Mucosa of stomach (tissue), 1 donor: ENCODE data around the gene CD74.

Experiments
- H3K27me3 ChIP-seq: one replicate; pipeline ENCODE4 v1.7.0; 2013; ENCODE audit warnings: mild to moderate bottlenecking, low read length; ENCODE audit not compliant: control insufficient read depth, insufficient read depth
- H3K36me3 ChIP-seq: one replicate; pipeline ENCODE4 v1.7.0; 2013; ENCODE audit warnings: low read length; ENCODE audit not compliant: control insufficient read depth, insufficient read depth
- H3K4me1 ChIP-seq: one replicate; pipeline ENCODE4 v1.7.0; 2013; ENCODE audit warnings: mild to moderate bottlenecking, low read length; ENCODE audit not compliant: control insufficient read depth, insufficient read depth
- H3K4me3 ChIP-seq: one replicate; pipeline ENCODE4 v1.7.0; 2013; ENCODE audit warnings: low read length
- H3K9ac ChIP-seq: one replicate; pipeline ENCODE4 v1.7.0; 2013; ENCODE audit warnings: mild to moderate bottlenecking, low read length, moderate library complexity
- H3K9me3 ChIP-seq: one replicate; pipeline ENCODE4 v1.7.0; 2013; ENCODE audit warnings: mild to moderate bottlenecking, low read length, moderate library complexity; ENCODE audit not compliant: control insufficient read depth
- donor health status: Pancreatic carcinoma.

The CD74 gene

DNA sequence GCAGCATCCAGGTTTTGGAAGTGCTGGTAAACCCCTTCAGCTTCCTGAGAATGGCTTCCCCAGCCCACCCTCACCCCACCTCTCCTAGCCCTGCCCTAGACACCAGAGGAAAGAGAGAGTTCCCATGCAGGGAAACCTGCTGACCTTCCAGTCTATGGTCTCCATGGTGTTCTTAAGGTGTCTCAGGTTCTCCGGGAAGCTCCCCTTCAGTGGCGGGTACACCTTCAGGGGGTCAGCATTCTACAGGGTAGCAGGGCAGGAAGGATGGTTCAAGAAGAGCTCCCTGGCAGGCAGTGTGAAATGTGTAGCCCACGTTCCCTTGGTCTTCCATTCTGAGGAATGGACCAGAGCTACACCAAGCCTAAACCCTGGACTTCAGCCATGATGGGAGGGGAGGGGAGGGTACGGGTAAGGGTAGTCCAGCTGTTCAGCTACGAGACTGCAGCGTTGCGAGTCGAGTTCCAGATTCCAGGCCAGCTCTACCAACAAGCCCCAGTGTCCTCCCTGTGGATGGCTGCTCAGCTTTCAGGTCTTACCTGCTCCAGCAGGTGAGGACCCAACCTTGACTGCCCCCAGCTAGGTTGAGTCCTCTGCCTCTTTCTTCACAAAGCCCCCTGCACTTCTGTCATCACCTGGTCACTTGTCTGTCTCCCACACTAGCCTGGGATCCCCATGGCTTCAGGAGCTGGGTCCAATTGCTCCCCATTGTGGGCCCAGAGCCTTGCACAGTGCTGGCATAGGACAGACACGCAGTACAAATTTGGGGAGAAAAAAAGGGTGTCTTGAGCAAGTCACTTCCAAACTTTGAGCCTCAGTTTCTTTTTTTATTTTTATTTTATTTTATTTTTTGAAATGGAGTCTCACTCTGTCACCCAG lies 7.5 kb downstream of the CD74 start:
- Histone ChIP-seq H3K4me1 (peaks cover 6% of the 10 kb centered on the region), H3K4me3 (no peak overlapping the region), H3K36me3 (peaks cover 9% of the 10 kb centered on the region), H3K27me3 (no peaks in the 10 kb centered on the region), H3K9ac (no peak overlapping the region), H3K9me3 (no peaks in the 10 kb centered on the region)

- H3K9ac ChIP-seq = no peak overlapping the region
- H3K36me3 ChIP-seq = peaks cover 10% of the 10 kb centered on the region
- no peaks in the 10 kb centered on the region for H3K9me3 ChIP-seq
- peaks cover 3% of the 10 kb centered on the region for H3K4me1 ChIP-seq
- no peak overlapping the region for H3K4me3 ChIP-seq
- H3K27me3 ChIP-seq = no peaks in the 10 kb centered on the region
Measured at GRCh38 chr5:150404535-150404934, 8.2 kb downstream of the CD74 start.

DNA sequence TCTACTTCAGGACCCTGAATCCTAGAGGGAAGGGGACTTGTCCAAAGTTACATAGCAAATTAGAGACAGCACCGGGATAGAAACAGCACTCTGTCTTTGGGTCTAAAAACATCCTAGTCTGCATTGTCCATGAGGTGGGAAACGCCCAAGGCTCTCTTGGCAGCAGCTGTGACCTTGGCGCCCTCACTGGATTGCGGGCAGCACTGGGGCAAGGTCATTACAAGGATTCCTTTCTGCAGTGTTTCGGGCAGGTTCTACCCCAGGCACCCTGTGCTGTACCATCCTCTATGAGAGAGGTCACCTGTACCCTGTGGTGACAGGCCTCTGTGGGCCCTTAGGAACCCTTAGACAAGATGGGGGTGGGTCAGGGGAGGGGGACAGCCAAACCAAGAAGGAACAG lies 8.6 kb downstream of the CD74 start:
- H3K36me3 ChIP-seq = peaks cover 14% of the 10 kb centered on the region

GRCh38 chr5:150402901-150403342 lies 9.8 kb downstream of the CD74 start:
- Histone ChIP-seq H3K9ac (no peak overlapping the region), H3K36me3 (peaks cover 20% of the 10 kb centered on the region)

More for the DNA sequence above, 8.6 kb downstream of the CD74 start:
- Histone ChIP-seq H3K4me3 (no peak overlapping the region), H3K9ac (no peak overlapping the region), H3K4me1 (peaks cover 3% of the 10 kb centered on the region), H3K27me3 (no peaks in the 10 kb centered on the region), H3K9me3 (no peaks in the 10 kb centered on the region)

GRCh38 chr5:150402229-150402773 lies 10.4 kb downstream of the CD74 start:
- H3K9ac ChIP-seq = no peak overlapping the region
- H3K27me3 ChIP-seq = no peaks in the 10 kb centered on the region
- no peak overlapping the region for H3K4me3 ChIP-seq
- H3K4me1 ChIP-seq = no peaks in the 10 kb centered on the region
- peaks cover 20% of the 10 kb centered on the region for H3K36me3 ChIP-seq
- no peaks in the 10 kb centered on the region for H3K9me3 ChIP-seq

More at GRCh38 chr5:150402901-150403342, 9.8 kb downstream of the CD74 start:
- Histone ChIP-seq H3K9me3 (no peaks in the 10 kb centered on the region), H3K4me3 (no peak overlapping the region), H3K27me3 (no peaks in the 10 kb centered on the region), H3K4me1 (peaks cover under 1% of the 10 kb centered on the region)

DNA sequence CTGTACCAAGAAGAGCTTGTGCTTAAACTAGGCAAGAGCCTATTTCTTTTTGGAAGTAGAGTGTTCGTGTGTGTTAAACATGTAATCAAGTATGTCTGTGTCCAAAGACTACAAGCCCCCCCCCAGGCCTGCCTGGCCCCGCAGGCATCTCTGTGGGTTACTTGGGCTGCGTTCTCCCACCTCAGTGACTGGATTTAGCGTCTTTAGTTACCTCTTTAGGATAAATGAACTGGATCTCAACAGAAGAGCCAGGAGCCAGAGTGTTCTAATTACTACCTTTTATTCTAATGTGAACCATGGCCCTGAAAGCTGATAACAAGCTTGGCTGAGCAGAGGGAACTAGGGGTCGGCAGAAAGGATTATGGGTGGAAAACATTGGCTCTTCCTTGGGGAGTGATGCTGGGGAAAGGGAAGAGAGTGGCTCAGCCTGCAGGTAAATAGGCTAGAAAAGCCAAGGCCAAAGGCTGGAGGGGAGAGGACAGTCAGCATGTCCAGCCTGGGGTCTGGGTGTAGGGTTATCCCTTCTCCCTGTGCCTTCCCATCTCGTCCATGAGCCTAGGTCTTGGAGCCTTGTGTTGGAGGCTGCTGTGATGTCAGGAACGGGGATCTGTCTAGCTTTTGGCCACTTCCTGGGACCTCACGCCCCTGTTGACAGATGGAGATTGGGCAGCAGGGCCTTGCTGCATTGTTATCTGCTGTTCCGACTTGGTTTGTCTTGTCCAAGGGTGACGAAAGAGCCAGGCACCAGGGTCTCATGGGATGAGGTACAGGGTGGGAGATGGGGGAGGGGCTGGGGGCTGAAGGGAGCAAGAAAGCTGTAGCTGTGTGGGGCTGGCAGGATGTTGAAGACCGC lies 11.1 kb downstream of the CD74 start:
- peaks cover 20% of the 10 kb centered on the region for H3K36me3 ChIP-seq
- H3K9me3 ChIP-seq = no peaks in the 10 kb centered on the region
- no peak overlapping the region for H3K9ac ChIP-seq
- no peak overlapping the region for H3K4me3 ChIP-seq
- H3K27me3 ChIP-seq = no peaks in the 10 kb centered on the region
- no peaks in the 10 kb centered on the region for H3K4me1 ChIP-seq

DNA sequence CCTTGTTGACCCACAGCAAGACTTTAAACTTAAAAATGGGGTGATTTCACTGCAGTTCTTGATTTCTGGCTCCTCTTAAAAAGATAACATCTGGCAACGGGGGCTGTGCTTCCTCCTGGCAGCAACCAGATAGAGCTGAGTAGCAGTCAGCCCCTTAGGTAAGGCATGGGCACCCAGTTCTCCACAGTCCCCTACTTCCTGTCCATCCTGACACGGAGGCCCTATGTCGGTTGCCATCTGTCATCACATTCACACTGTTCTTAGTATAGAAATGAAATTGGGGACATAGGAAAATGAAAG lies 11.7 kb downstream of the CD74 start:
- no peaks in the 10 kb centered on the region for H3K27me3 ChIP-seq
- H3K4me3 ChIP-seq = no peak overlapping the region
- H3K9me3 ChIP-seq = no peaks in the 10 kb centered on the region
- H3K9ac ChIP-seq = no peak overlapping the region
- no peaks in the 10 kb centered on the region for H3K4me1 ChIP-seq
- H3K36me3 ChIP-seq = peaks cover 17% of the 10 kb centered on the region

DNA sequence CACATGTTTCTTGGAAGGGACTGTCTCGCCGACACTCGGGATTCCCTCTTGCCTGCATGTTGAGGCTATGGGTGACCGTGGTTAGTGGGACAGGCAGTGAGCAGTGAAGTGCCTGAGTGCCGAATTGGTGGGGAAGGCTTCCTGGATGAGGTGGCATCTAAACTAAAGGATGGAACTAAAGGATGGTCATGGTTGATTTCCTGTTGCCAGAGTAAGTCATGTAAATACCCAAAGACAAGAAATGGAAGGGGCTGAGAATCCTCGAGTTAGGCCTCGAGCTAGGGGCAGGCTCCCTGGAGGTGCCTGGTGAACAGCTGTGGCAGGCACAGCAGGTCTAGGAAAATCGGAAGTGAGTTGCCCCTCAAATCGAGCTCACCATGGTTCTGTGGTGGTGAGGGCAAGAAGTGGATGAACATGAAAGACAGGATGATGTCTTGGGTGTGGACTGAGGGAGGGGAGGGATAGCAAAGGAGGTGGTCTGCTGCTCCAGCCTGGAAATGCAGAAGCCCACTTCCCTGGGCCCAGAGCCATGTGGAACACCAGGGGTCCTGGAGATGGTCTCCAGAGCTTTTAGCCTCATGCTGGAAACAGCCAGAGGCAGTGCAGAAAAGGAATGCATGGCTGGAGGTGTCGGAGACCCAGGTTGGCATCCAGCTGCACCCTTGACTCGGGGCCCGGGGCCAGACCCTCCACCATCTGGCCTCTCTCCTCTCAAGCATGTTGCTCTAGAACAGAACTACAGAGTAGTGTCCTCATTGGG lies 12.2 kb downstream of the CD74 start:
- no peaks in the 10 kb centered on the region for H3K9me3 ChIP-seq
- peaks cover 15% of the 10 kb centered on the region for H3K36me3 ChIP-seq
- no peak overlapping the region for H3K4me3 ChIP-seq
- no peaks in the 10 kb centered on the region for H3K27me3 ChIP-seq
- H3K9ac ChIP-seq = no peak overlapping the region
- H3K4me1 ChIP-seq = no peaks in the 10 kb centered on the region

DNA sequence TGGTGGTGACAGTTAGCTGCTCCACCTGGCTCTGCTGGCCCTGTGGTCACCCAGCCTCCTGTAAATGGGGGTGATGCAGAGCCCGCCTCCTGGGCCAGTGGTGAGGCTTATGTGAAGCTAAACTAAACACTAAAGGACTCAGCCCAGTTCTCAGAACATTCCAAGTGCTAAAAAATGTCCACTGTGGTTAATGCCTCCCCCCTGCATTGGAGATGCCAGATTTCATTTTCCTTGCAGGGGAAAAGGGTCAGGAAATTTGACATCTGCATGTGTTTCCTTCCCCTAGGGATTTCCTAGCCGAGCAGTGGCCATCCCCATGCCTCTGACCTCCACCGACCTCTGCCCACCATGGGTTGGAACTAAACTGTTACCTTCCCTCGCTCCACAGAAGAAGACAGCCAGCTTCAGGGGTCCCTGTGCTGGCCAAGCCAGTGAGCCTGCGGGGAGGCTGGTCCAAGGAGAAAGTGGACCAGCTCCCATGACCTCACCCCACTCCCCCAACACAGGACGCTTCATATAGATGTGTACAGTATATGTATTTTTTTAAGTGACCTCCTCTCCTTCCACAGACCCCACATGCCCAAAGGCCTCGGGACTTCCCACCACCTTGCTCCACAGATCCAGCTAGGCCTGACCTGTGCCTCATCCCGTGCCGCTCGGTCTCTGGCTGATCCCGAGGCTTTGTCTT lies 13.0 kb downstream of the CD74 start:
- Histone ChIP-seq H3K4me1 (no peaks in the 10 kb centered on the region), H3K9me3 (no peaks in the 10 kb centered on the region), H3K27me3 (no peaks in the 10 kb centered on the region), H3K36me3 (peaks cover 15% of the 10 kb centered on the region), H3K9ac (no peak overlapping the region), H3K4me3 (no peak overlapping the region)

DNA sequence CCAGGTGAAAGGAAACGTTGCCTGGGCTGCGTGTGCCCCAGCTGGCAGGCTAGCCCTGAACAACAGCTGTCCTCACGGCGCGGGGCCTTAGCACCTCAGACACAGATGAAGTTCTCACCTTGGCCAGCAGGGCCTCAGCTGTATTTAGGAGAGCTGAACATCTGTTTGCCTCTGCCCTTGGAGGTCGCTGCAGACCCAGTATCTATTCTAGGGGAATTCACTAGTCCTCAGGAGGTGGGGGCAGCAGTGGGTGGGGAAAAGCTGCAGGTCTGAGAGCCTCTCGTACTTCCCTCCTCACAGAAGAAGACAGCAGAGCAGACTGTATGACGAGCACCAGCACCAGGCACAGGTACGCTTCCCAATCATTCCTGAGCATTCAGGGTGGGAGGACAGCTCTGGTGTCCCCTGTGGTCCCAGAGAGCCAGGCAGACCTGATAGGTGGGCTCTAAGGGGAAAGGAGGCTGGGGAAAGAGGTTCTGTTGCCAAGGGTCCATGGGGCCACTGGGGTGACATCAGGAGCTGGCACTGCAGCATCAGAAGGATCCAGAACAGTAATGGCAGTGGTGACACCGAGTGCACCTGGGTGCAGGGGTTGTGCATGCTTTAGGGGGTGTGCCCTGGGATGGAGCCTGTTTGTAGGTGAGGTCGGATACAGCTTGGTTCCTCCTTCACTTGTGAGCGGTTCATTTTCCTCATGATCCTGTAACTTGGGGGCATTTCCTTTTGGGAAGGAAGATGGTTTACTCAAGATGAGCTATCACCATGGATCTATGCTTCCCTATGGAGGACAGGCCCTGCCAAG lies 13.8 kb downstream of the CD74 start:
- H3K9me3 ChIP-seq = no peaks in the 10 kb centered on the region
- H3K4me1 ChIP-seq = no peaks in the 10 kb centered on the region
- H3K27me3 ChIP-seq = no peaks in the 10 kb centered on the region
- H3K4me3 ChIP-seq = no peak overlapping the region
- H3K9ac ChIP-seq = no peak overlapping the region
- peaks cover 11% of the 10 kb centered on the region for H3K36me3 ChIP-seq
